RPMI8226 (cell line): ENCODE results near the gene ATXN1L.
"Not testable (repeated sequence)": the region's sequence is repeated elsewhere in the genome, so short reads cannot be mapped to it uniquely, and the experiment has no call there.

Experiments
- DNase-seq: peaks from one replicate; pipeline ENCODE4 v3.0.0-alpha.2; 2015

Gene ATXN1L

DNA sequence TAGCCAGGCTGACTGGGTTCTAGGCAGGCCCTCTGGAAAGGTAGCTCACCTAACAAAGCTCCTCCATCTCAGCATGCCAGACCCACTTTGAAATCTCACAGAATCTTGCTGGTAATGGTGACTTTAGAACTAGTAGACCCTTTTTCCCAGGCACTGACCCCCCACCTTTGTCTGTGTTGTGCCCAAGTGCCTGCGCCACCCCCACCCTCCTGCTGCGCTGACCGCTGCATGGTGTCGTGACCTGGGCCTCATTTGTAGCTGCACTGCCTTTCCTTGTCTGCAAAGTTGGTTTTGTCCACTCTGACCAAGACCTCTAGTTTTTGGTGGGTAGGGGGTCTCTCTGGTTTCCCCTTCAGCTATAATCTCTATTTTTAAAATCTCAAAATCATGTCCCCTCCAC lies 6.8 kb downstream of the ATXN1L start:
- DNase-seq = no peak

DNA sequence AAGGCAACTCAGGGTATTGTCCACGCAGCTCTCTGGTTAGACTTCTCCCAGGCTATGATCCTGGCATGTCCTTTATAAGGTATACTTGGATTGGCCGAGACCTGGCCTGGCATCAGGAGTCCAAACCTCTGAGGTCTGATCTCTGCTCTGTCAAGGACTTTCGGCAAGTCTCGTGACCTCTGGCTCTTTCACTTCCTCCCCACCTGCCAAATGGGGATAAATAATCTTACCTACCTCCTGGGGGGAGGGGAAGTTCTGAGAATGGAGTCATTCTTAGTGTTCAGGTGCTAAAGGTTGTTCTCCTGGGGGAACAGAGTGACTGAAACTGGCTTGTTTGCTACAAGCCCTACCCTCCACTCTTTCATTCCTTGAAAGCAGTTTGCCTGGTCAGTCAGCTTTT lies 7.6 kb downstream of the ATXN1L start:
- peak; percentile 96 for DNase-seq

DNA sequence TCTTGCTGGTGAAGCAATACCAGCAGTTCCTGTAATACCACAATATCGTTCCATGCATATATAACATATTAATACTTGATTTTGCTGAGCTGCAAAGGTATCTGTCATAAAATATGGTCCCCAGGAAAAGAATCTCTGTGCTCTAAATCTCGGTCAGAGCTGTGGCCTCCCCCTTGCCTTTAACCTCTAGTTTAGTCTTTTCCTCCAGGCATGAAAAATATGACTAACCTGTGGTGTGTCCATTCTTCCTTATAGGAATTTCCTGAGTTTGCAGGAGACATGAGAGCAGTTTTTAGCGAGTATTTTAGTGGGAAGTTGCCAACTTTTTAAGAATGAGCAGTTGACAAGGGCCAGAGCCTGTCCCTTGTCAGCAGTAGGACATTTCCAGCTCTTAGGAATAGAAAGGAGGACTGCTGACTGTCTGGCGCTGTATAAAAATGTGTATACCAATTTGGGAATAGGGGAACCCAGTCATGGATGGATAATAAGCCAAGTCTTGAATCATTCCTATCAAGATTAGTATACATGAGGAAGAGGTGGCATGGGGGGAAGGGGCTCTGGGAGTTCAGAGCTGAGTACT lies 8.7 kb downstream of the ATXN1L start:
- DNase-seq = no peak

DNA sequence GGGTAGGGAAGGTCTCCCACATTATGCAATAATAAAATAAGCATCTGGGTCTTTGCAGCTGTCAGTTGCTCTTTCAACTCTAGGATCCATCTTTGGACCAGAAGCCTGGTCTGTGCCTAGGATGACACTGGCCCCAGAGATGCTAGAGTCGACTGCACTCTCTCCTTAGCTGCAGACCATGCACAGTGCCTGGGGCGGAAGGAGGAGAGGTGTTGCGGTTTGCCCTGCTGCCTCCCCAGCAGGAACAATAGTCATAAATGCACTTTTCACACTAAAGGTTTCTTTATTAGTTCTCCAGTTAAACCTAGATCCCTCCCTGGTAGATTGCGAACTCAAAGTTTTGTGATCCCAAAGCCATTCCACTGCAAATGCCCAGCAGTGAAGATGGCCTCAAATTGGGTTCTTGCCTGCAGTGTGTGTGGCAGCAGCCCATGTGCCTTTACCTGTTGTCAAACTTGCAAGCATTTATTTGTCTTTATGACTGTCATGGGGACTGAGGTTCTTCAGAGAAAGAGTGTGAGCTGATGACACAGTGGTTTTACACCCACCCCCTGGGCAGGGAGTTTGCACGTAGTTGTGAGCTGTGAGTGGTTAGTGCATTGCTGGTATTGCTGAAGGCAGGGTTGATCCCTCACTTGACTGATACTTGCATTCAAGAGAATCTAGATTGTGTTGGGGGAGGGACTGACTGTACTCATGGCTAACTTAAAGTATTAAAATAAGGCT lies 10.3 kb downstream of the ATXN1L start:
- DNase-seq = no peak

DNA sequence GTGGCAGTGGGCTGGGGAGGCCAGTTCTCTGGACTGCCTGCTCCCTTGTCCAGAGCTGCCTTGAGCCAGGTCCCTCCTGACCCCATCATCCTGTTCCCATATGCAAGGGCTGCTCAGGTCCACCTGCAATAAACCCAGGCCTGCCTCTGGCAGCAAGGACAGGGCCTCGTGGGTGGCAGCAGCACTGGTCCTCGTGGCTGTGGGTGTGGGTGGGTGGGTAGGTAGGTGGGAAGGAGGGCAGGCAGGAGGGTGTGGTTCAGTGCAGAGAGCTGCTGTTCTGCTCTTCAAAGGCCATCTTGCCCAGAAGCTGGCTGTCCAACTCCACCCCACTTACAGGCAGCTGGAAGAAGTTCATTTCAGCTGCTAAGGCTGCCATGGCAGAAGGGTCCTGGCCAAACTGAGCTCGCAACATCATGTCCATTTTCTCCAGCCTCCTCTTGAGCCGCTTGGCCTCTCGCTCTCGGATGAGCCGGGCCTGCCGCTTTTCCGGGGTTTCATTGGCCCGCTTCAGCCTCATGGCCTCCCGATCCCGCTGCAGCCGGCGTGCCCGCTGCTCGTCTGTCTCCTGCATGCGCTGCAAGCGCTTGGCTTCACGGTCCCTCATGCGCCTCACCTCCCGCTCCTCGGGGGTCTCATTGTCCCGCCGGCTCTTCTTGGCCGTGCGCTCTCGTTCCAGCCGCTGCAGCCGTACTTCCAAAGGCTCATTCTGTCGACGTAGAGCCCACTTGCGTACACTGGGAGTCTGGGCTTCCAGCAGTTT lies 14.2 kb downstream of the ATXN1L start:
- DNase-seq = no peak

DNA sequence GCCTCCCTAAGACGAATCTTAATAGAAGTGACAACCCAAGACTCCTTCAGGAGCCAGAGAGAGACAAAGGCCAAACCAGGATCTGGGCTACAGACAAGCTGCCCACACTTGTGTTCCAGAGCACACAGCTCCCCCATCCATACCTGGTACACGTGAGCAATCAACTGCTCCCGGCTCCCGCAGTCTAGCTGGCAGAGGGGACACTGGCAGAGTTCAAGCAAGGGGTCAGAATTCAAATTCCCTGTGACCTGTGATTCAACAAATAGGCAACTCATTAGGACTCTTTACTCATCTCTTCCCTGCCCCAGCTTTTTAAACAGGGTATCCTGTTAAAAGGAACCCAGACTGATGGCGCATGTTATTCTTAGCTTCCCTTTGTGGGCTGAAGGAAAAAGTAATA lies 18.2 kb downstream of the ATXN1L start:
- DNase-seq = no peak

DNA sequence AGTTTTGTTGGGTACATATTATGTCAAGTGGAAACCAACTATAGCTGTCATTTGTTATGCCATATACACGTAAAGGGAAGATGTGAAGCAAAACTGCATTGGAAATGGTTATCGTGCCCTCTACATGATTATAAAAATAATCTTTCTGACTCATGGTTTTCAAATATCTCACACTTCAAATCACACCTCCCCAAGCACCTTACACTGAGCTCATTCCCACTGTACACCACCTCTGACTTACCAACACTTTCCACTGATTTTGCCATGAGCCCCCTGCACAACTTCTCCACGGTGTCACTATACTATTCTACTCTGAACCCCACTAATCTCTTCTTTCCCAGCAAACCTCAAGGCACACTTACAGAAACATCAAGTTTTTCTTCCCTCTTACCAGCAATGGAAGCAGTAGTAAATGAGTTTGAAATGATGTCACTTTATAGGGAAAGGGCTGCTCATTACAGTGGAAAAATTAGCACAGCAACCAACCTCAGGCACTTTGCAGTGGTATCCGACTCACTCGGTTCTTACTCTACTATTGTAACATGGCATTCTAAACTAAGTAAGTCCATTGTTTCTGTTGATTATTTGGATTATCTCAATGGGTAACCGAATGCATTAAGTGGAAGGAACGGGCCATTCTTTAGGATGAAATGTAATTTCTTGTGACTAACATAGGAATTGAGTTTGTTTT lies 19.5 kb downstream of the ATXN1L start:
- no peak for DNase-seq

DNA sequence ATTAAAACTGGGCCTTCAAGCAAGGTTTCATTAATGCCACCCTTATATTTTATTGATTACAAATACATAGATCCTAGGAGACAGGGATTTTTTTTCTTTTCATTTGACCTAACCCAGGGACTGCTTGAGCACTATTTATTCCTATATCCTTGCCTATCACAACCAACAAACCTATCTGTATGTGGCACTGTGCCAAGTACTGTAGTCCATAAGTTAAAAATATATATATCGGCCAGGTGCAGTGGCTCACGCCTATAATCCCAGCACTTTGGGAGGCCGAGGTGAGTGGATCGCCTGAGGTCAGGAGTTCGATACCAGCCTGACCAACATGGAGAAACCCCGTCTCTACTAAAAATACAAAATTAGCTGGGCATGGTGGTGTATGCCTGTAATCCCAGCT lies 21.4 kb downstream of the ATXN1L start:
- DNase-seq = not testable (repeated sequence)

DNA sequence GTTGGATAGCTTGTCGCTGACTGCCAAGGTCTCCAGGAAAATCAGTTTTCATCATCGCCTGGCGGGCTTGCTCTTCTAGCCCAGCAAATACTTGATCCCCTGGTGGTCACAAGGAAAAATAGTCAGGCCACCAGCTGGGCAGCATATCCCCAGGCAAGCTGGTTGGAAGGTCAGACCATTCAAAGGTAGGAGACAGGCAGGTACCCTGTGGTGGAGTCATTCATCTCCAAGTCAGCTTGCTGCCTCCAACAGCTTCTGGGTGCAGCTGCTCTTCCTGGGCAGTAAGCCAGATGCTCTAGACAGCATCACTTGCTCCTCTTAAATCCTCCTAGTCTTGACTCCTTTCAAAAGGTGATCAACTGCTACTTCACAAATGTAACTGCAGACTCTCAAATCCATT lies 22.2 kb downstream of the ATXN1L start:
- DNase-seq = peak; percentile 59

DNA sequence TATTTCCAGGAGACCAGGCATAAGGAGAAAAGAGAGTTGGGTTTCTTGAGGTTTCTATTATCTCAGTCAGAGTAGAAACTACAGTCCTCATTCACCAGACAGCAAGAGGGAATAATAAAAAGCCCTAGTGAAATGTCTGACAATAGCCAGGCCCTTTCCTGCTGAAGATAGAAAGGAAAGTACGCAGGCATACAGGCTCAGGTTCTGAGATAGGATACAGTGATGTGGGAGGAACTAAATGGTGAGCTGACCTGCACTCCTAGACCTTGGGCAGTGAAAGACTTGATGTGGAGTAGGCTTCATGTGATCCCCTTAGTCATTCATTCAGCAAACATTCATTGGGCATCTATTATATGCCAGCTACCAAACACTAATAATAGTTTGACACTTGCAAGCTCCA lies 23.3 kb downstream of the ATXN1L start:
- DNase-seq = no peak

DNA sequence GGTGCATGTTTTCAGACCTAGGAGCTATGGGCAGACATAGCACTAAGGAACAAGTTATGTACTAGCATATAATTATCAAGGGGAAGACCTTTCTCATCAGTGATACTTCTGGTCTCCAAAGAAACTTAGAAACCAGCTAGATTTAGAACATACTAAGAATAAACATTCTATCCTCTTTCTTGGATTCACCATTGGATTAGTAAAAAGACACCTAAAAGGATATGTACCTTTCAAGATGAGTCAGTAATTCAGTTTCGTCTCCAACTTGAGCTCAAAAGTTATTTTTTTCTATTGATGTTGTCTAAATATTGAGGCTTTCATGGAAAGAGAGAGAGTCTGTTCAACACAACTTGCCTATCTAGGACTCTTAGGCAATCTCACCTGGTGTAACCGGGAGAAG lies 25.0 kb downstream of the ATXN1L start:
- DNase-seq = no peak

DNA sequence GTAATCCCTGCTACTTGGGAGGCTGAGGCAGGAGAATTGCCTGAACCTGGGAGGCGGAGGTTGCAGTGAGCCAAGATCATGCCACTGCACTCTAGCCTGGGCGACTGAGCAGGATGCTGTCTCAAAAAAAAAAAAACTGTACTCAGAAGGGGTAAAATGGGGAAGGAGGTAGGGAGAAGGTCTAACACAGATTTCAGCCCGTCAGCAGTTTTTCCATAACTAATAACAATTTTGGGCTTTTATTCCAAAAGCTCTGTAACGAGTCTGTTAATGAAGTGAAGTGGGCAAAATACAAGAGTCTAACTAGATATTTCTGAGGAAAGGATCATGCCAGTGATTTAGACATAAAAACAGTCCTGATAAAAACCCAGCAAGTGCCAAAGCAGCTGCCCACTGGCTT lies 27.4 kb downstream of the ATXN1L start:
- DNase-seq = no peak

DNA sequence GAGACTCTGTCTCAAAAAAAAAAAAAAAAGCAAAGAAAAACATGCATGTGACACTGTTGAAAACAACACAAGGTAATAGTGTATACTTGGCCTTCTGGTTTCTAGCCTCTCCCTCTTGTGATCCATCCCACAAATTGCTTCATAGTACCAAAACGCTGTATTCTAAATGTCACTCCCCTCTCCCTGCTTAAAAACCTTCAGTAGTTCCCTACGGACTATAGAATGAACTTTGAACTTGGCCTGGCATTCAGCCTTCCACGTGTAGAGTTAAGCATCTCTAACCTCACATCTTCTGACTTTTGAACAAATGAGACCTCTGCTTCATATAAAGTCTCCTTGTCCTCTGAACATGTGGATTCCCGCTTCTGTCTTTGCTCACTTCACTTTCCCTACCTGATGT lies 33.1 kb downstream of the ATXN1L start:
- DNase-seq = no peak

DNA sequence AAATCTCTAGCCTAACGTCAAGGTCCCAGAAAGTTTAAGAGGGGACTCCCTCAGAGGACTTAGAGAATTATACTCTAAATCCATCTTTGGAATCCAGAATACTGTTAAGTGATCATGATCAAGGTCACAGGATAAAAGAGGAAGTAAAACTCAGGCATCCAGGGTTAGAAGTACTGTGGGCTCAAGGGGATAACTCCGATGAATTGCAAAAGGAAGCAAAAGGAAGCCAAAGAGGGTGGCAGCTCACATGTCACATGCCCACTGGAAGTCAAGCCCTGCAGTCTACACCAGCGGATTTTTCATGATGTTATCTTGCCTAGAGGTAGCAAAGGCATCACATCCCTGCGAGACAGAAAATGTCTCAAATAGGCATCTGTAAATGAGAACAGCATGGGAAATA lies 34.4 kb downstream of the ATXN1L start:
- DNase-seq = peak; percentile 31

DNA sequence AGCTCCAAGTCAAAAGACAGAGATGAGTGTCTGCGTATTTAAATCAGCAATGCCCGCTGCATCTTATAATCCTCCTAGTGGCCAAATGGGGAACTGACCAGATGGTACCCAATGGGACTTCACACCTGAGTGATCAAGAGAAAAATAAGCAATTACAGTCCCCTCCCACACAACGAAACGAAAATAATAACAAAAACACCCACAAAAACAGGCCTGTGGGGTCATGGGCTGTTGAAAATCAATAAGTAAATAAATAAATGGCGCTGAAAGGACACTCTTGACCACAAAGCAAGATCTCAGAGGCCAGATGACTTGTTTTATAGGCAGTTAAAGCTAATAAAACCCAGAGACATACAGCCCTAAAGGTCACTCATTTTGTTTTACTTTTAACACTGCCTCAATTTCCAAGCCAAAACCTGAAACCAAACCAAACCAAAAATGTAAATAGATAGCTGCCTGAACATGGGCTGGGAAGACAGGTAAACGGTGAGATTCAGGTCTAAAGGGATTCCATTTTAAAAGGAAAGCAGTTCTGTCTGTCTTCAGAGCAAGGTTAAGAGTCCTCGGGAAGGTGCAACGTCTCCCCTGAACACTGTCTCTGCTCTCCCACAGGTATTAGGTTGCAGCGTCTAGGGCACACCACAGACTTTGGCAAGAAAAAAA lies 36.9 kb downstream of the ATXN1L start:
- peak; percentile 92 for DNase-seq

DNA sequence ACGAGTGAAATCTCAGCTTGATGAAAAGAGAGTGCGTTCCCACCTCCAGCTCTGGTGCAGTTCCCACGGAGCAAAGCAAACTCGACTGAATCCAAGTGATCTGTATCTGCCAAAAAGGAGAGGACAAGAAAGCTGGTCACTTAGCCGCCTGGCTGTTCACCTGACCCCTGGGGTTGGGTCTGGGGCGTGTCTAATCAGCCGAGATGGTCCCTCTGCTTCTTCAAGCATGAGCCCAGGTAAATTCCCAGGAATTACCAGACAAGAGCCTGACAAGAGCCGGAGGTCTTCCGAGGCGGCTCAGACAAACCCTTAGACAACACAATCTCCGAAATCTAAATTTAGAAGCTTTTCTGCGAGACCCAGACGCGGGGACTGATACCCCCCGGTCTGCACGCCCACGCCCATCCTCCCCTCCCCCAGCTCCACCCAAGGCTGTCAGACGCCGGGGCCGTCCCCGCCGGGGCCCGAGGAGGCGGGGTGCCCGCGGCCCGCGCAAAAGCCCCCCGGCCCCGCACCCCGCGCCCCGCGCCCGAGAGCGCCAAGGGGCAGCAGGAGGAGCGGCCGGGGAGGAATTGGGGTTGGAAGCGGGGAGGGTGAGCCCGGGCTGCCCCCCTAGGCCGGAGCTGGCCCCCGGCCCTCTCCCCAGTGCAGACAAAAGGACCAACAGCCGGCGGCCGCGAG lies 37.5 kb downstream of the ATXN1L start:
- DNase-seq = peak; percentile 41

DNA sequence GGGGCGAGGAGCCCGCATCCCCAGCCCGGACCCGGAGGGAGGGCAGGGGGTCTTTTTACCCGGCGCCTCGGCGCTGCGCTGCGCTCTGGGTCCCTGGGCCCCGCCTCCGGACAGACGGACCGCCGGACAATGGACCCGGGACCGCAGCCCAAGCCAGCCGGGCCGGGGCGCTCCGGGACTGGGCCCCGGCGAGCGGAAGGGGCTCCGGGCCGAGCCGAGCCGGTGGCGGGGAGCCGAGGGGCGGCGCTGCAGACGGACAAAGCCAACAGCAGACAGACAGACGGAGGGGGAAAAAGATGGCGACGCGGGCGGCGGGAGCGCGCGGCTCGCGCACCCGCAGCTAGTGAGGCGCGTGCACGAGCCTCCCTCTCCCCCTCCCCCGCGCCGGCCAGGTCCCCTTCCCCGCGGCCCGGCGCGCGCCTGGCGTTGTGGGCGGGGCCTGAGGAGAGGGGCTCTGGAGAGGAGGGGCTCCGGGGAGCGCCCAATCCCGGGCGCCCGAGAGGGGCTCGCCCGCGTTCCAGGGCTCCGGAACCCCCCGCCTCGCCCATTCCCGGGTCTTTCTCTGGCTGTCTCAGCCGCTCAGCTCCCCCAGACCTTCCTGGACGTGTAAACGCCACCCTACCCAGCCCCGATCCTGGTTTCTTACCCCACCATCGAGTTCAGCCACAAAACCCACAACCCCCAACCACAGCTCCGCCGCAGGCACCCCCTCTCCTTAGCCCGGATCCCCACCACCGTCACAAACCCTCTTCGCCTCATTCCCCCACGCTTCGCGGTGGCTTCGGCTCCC lies 38.3 kb downstream of the ATXN1L start, which contains the start of gene ZNF821:
Gene ZNF821, minus strand, starts transcription at position 334 of the 790 bp plus-strand sequence. CDS start 4,236 bp downstream, outside the sequence.
- peak; percentile 84 for DNase-seq

DNA sequence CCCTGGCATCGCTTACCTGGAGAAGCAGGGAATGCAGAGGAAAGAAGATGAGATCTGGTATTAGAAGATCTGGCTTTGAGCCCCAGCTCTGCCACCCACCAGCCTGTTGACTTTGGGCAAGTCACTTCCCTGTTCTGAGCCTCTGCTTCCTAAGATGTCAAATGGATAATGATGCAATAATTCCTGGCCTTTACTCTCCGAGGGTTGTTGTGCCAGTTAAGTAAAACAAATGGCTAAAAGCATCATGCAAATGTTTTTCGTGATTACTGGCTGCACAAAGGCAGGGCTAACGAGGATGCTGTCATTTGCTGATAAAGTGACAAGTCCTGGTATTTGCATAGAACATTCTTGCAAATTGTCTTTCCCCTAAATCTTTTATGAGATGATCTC lies 39.5 kb downstream of the ATXN1L start:
- no peak for DNase-seq

DNA sequence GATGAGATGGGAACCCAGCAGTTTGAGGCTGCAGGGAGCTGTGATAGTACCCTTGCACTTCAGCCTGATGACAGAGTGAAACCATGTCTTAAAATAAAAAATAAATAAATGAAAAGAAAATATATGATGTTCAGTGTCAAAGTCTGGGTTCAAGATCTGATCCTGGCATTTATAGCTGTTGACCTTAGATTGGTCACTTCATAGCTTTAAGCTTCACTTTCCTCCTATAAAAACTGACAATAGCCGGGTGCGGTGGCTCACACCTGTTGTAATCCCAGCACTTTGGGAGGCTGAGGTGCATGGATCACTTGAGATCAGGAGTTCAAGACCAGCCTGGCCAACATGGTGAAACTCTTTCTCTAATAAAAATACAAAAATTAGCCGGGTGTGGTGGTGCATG lies 43.4 kb downstream of the ATXN1L start:
- no peak for DNase-seq

DNA sequence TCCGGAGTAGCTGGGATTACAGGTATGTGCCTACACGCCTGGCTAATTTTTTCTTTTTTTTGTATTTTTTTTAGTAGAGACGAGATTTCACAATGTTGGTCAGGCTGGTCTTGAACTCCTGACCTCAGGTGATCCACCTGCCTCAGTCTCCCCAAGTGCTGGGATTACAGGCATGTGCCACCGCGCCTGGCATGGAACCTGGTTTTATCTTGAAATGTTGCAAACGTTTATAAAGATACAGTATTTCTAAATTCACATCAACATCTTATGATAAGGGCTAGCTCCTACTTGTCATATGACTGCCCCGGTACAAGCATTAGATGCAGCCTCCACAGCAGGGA lies 48.1 kb downstream of the ATXN1L start:
- no peak for DNase-seq

DNA sequence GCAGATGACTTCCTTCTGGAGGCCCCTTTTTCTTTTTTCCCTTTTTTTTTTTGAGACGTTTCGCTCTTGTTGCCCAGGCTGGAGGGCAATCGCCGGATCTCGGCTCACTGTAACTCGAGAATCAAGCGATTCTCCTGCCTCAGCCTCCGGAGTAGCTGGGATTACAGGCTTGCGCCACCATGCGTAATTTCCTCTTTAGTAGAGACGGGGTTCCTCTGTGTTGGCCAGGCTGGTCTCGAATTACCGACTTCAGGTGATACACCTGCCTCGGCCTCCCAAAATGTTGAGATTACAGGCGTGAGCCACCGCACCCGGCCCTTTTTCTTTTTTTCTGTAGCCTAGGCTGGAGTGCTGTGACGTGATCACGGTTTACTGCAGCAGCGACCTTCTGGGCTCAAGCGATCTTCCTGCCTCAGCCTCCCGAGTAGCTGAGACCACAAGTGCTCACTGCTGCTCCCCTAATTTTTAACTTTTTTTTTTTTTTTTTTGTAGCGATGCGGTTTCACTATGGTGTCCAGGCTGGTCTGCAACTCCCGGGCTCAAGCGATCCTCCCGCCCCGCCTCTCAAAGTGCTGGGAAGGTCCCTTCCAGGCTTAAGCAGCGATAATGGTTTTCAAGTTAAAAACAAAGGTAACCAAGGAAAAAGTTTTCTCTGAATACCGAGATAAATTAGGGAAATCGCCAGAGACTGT lies 48.6 kb downstream of the ATXN1L start:
- peak; percentile 83 for DNase-seq
